ENCODE results near the gene PAK5.

The PAK5 gene

DNA sequence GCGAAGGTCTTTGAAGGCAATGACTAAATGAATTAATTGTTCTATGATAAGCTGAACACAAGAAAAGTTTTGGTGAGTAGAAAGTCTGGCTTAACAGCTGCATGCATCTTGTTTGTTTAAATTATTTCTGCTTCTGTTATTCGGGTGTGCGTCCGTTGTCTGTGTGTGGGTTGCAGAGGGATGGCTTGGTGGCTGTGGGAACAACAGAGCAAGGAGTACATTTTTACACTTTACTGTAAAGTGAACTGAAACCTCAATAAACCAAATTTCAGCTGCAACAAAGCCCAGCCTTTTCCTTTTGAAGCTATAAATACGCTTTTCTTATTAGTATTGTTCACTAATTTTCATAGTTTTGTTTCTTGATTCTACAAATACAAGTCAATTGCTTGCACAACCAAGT, 328.0 kb downstream of the PAK5 start:
- H3K27ac ChIP-seq = no peak overlapping the region
- DNase-seq = no peak
- intact Hi-C loops (cut with DNase I; ENCODE audit: low total_unique reads) = no loop called here
- TF ChIP-seq, protein P1, sequence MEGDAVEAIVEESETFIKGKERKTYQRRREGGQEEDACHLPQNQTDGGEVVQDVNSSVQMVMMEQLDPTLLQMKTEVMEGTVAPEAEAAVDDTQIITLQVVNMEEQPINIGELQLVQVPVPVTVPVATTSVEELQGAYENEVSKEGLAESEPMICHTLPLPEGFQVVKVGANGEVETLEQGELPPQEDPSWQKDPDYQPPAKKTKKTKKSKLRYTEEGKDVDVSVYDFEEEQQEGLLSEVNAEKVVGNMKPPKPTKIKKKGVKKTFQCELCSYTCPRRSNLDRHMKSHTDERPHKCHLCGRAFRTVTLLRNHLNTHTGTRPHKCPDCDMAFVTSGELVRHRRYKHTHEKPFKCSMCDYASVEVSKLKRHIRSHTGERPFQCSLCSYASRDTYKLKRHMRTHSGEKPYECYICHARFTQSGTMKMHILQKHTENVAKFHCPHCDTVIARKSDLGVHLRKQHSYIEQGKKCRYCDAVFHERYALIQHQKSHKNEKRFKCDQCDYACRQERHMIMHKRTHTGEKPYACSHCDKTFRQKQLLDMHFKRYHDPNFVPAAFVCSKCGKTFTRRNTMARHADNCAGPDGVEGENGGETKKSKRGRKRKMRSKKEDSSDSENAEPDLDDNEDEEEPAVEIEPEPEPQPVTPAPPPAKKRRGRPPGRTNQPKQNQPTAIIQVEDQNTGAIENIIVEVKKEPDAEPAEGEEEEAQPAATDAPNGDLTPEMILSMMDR (IDR thresholded peaks at IDR 0.05) = no peak
- no peak overlapping the region for H3K4me3 ChIP-seq
- no peaks in the 10 kb centered on the region for H3K9me3 ChIP-seq
- peaks cover 0 to 35% (median 28%) of the 10 kb centered on the region in 4 donors for H3K4me1 ChIP-seq
- H3K27me3 ChIP-seq = peaks cover 0 to 58% of the 10 kb centered on the region in 2 donors
- no peaks in the 10 kb centered on the region for H3K36me3 ChIP-seq

DNA sequence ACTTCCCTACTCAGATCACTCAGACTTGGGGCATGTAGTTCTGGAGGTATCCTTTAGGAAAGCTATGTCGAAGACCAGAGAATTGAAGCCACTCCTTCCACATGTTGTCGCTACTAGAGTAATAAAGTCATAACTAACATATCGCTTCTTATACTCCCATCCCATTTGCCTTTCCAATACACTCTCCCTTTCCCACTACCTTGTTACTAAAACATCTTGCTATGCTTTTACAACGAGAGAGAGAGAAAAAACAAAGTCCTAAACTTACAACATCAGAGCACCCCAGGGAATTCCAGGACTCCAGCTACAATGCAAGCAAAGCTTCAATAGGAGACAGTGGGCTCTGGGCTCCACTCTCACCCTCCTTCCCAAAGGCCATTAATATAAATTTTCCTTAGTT, 329.6 kb downstream of the PAK5 start:
- peaks cover 0 to 20% (median 11%) of the 10 kb centered on the region in 4 donors for H3K4me1 ChIP-seq
- H3K27ac ChIP-seq = no peak overlapping the region
- no peak for DNase-seq
- TF ChIP-seq, protein P1 (IDR thresholded peaks at IDR 0.05) = no peak
- peaks cover 0 to 49% of the 10 kb centered on the region in 2 donors for H3K27me3 ChIP-seq
- H3K36me3 ChIP-seq = no peaks in the 10 kb centered on the region
- no peak overlapping the region for H3K4me3 ChIP-seq
- intact Hi-C loops (cut with DNase I; ENCODE audit: low total_unique reads) = no loop called here
- H3K9me3 ChIP-seq = no peaks in the 10 kb centered on the region

DNA sequence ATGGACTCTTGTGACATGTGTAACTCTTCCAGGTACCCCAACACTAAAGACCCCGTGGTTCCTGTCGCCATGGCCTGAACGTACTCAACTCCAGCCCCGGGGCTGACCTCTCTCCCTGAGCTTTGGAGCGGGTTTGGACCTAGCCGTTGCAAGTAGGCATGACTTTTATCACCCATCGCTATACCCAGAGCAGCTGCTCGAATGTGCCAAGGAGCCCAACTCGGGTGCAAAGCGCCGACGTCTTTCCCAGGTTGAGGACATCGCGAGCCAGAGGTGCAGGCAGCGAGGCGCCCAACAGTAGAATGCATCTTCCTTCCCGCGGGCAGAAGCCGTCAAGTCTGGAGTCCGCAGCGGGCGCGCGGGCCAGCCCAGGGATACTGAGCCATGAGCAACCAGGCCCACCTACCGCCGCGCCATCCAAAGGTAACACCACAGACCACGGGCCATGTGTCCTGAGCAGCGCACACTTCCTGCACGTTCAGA, 330.1 kb downstream of the PAK5 start:
- H3K36me3 ChIP-seq = no peaks in the 10 kb centered on the region
- H3K4me1 ChIP-seq = peaks cover 0 to 20% (median 11%) of the 10 kb centered on the region in 4 donors
- H3K27me3 ChIP-seq = peaks cover 0 to 46% of the 10 kb centered on the region in 2 donors
- DNase-seq = no peak
- intact Hi-C loops (cut with DNase I; ENCODE audit: low total_unique reads) = no loop called here
- TF ChIP-seq, protein P1 (IDR thresholded peaks at IDR 0.05) = no peak
- no peaks in the 10 kb centered on the region for H3K9me3 ChIP-seq
- no peak overlapping the region for H3K4me3 ChIP-seq
- H3K27ac ChIP-seq = no peak overlapping the region

DNA sequence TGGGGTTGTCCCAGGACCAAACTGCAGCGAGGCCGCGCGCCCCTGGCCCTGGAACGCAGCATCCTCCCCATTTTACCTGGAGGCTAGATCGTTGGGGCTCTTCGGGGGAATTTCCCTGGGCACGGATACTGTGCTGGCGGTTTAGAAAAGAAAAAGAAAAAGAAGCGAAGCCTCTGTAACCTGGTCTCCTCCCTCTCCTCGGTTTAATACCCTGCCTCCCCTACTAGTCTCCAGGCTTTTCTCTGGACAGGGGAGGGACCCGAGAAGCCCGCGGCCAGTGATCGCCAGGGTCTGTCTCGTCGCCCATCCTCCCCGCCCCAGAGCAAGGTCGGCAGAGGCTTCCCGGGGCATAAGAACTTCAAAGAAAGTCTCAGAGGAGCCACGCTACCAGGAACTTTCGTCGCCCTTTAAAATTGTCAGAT, 330.6 kb downstream of the PAK5 start:
- Histone ChIP-seq H3K9me3 (no peaks in the 10 kb centered on the region), H3K4me1 (peaks cover 0 to 20% (median 11%) of the 10 kb centered on the region in 4 donors), H3K27ac (no peak overlapping the region), H3K36me3 (no peaks in the 10 kb centered on the region), H3K4me3 (no peak overlapping the region), H3K27me3 (peaks cover 0 to 46% of the 10 kb centered on the region in 2 donors)
- DNase-seq = no peak
- intact Hi-C loops (cut with DNase I; ENCODE audit: low total_unique reads) = no loop called here
- TF ChIP-seq, protein P1 (IDR thresholded peaks at IDR 0.05) = no peak

DNA sequence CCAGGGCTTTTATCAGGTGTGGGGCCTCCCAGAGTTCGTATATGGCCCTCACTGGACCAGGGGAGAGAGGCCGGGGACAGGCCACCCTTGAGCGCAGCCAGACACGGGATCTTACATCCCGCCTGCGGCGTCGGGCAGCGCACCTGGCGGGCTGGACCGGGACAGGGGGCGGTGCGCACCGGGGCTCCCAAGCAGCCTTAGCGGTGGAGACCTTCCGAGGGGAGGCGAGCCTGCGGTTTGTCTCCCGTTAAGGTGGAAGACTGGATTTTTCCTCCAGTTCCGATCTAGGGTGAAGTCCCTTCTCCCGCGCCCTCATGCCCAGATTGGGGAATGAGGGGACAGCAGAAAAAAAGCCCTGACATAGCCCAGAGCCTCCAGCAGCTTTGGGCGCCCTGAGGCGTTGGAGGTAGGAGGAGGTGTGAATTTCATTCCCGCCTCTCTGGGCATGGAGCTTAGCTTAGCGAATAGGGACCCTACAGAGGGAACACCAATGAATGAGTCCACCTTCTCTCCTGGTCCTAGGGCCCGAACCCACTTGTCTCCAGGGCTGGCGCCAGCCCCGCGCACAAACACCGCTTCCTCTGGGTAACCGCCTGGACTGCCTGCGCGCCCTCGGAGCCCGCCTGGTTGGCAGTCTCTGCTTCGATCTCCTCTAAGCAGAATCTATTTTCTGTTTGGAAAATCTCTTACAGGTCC, 331.2 kb downstream of the PAK5 start:
- Histone ChIP-seq H3K4me3 (no peak overlapping the region), H3K27me3 (peaks cover 0 to 46% of the 10 kb centered on the region in 2 donors), H3K9me3 (no peaks in the 10 kb centered on the region), H3K4me1 (peaks cover 0 to 20% (median 11%) of the 10 kb centered on the region in 4 donors), H3K27ac (no peak overlapping the region), H3K36me3 (no peaks in the 10 kb centered on the region)
- no peak for DNase-seq
- intact Hi-C loops (cut with DNase I; ENCODE audit: low total_unique reads) = no loop called here
- TF ChIP-seq, protein P1 (IDR thresholded peaks at IDR 0.05) = no peak

All from tibial artery (tissue), 4 donors.